ENCODE measurements around the gene TMEM132C. TPM values are rescaled to one million over a fixed set of nuclear protein-coding genes. Genes with fewer than 3 reads are reported as not detected.

TMEM132C gene
- total RNA-seq, 2 donors from 2014 or later, result not detected

- Mint-ChIP-seq H3K27ac (no peak overlapping the region), H3K27me3 (ENCODE audit: low read depth) (peaks cover 29% of the 10 kb centered on the region), H3K4me3 (no peak overlapping the region), H3K36me3 (ENCODE audit: insufficient read depth in 2 of 2) (peaks cover 2% of the 10 kb centered on the region in 2 donors), H3K9me3 (peaks cover 3 to 4% of the 10 kb centered on the region in 2 donors), H3K4me1 (ENCODE audit: low read depth) (no peaks in the 10 kb centered on the region)
- ATAC-seq (replicated peaks in 1 of 2) (no peak), DNase-seq (no peak)
These were observed 1.4 kb upstream of the TMEM132C start for GRCh38 chr12:128265566-128265965.

DNA sequence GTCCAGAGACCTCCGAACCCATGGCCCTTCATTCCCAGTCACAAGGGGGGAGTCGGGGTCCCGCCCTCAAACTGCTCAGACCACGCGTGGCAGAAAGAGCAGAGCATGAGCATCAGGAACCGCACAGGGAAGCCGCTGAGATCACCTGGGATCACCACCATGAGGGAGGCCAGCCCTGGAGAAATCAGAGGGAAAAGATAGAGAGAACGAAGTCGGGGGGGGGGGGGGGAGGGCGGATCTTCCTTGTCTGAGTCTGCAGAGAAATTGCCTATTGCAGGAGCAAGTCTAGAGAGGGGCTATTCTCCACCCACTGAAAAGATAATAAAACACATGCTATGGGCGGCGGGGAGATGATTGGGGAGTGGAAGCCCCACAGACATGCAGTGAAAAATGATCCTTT is 884 bp upstream of the TMEM132C start:
- Mint-ChIP-seq H3K9me3 (peaks cover 3 to 4% of the 10 kb centered on the region in 2 donors), H3K4me3 (no peak overlapping the region), H3K27me3 (ENCODE audit: low read depth) (peaks cover 29% of the 10 kb centered on the region), H3K36me3 (ENCODE audit: insufficient read depth in 2 of 2) (peaks cover 2% of the 10 kb centered on the region in 2 donors), H3K4me1 (ENCODE audit: low read depth) (no peaks in the 10 kb centered on the region), H3K27ac (no peak overlapping the region)
- DNase-seq (no peak), ATAC-seq (replicated peaks in 1 of 2) (no peak)

- DNase-seq, result no peak
- no peak overlapping the region for H3K4me3 Mint-ChIP-seq
These were observed 334 bp upstream of the TMEM132C start for GRCh38 chr12:128266541-128267130.

GRCh38 chr12:128267651-128268378 is 845 bp downstream of the TMEM132C start:
- no peaks in the 10 kb centered on the region for H3K4me1 Mint-ChIP-seq (ENCODE audit: low read depth)
- H3K4me3 Mint-ChIP-seq, result no peak overlapping the region
- H3K27me3 Mint-ChIP-seq (ENCODE audit: low read depth), result peaks cover 29% of the 10 kb centered on the region
- H3K36me3 Mint-ChIP-seq (ENCODE audit: insufficient read depth in 2 of 2), result peaks cover 2% of the 10 kb centered on the region in 2 donors
- no peak for DNase-seq
- no peak for ATAC-seq (replicated peaks in 1 of 2)
- no peak overlapping the region for H3K27ac Mint-ChIP-seq
- H3K9me3 Mint-ChIP-seq, result peaks cover 2% of the 10 kb centered on the region in 2 donors

More at GRCh38 chr12:128266541-128267130, 334 bp upstream of the TMEM132C start:
- no peaks in the 10 kb centered on the region for H3K4me1 Mint-ChIP-seq (ENCODE audit: low read depth)
- no peak for ATAC-seq (replicated peaks in 1 of 2)
- no peak overlapping the region for H3K27ac Mint-ChIP-seq
- peaks cover 3 to 4% of the 10 kb centered on the region in 2 donors for H3K9me3 Mint-ChIP-seq
- peaks cover 29% of the 10 kb centered on the region for H3K27me3 Mint-ChIP-seq (ENCODE audit: low read depth)
- peaks cover 2% of the 10 kb centered on the region in 2 donors for H3K36me3 Mint-ChIP-seq (ENCODE audit: insufficient read depth in 2 of 2)

DNA sequence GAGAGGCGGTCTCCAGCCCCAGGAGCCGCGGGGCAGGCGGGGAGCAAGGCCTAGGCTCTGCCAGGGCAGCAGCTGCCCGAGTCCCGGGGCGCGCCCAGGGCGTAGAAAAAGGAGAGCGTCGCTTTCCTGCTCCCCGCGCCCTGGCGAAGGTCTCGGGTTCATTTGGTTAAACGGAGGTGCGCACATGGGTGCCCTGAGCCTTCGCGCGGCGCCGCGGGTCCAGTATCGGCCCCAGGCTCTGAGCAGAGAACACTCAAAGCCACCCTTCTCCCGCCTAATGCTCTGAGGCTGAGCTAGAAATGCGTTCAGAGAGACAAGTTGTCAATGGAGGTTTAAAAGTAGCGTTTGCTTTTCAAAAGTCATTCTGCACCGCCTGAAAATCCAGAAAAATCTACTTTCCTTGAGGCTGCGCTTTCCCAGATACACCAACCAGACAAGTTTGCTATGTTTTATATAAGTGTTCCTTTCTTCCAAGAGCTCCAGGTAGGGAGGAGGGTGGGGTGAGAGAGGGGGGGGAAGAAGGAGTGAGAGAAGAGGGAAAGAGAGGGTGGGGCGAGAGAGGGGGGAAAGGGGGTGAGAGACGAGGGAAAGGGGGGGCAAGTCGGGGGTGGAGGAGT is 1.5 kb downstream of the TMEM132C start:
- Mint-ChIP-seq H3K4me3 (no peak overlapping the region), H3K36me3 (ENCODE audit: insufficient read depth in 2 of 2) (peaks cover 2% of the 10 kb centered on the region in 2 donors), H3K9me3 (peaks cover 2 to 3% of the 10 kb centered on the region in 2 donors), H3K27ac (no peak overlapping the region), H3K27me3 (ENCODE audit: low read depth) (peaks cover 29% of the 10 kb centered on the region), H3K4me1 (ENCODE audit: low read depth) (no peaks in the 10 kb centered on the region)
- ATAC-seq (replicated peaks in 1 of 2) (no peak), DNase-seq (no peak)

DNA sequence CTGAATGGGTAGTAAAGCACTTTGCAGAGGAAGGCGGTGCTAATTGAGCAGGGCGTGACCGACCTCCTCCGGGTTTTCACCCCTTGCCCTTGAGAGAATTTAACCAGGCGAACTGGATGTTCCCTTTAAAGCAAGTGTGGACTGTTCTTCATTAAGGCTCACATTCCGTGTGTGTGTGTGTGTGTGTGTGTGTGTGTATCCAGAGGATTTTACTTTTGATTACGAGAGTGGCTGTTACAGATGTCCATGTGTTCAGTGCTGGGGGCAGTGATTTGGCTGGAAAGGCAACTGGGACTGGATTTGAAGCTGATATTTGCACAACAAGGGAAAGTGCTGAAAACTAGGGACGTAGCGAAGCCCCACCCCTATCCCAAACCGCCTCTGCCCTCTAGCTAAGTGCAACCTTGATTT is 2.2 kb downstream of the TMEM132C start:
- Mint-ChIP-seq H3K27me3 (ENCODE audit: low read depth) (peaks cover 23% of the 10 kb centered on the region), H3K9me3 (peaks cover under 1 to 3% of the 10 kb centered on the region in 2 donors), H3K4me3 (no peak overlapping the region), H3K36me3 (ENCODE audit: insufficient read depth in 2 of 2) (peaks cover under 1 to 2% of the 10 kb centered on the region in 2 donors), H3K27ac (no peak overlapping the region), H3K4me1 (ENCODE audit: low read depth) (no peaks in the 10 kb centered on the region)
- DNase-seq, result no peak
- ATAC-seq (replicated peaks in 1 of 2), result no peak

DNA sequence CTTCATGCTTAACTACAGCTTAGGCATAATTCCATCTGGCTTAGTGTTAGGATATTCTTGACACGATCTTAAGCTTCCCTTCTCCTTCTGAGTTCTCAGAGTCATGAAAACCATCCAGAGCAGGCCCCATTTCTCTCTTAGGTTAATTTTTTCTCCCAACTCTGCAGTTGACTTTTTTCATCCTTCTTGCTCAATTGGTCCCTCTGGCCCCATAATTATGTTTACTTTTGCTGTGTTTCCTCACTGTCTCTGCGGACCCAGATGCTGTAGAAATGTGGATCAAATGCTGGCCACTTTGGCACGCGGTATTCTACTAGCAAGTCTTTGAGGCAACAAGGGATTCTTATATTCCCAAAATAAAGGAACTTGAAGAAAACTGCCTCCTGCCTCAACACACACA is 9.5 kb downstream of the TMEM132C start:
- no peaks in the 10 kb centered on the region for H3K4me1 Mint-ChIP-seq (ENCODE audit: low read depth)
- peaks cover 0 to 2% of the 10 kb centered on the region in 2 donors for H3K36me3 Mint-ChIP-seq (ENCODE audit: insufficient read depth in 2 of 2)
- ATAC-seq (replicated peaks in 1 of 2), result no peak
- H3K27ac Mint-ChIP-seq, result no peak overlapping the region
- peaks cover 8 to 10% of the 10 kb centered on the region in 2 donors for H3K9me3 Mint-ChIP-seq
- DNase-seq, result no peak
- no peaks in the 10 kb centered on the region for H3K27me3 Mint-ChIP-seq (ENCODE audit: low read depth)
- no peak overlapping the region for H3K4me3 Mint-ChIP-seq

DNA sequence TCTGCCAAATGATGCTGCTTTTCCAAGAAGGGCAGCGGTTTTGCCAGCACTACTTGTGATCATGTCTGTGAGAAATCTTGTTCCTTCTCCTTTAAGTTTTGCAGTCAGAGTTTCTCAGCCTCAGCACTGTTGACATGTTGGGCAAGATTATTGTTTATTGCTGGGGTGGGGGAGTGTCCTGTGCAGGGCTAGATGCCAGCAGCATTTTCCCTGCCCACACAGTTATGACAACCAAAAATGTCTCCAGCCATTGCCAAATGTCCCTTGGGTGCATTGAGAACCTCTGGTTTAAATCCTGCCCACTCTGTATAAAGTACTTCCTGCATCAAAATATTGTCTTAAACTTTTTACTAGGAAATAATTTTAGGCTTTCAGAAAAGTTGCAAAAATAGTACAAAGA is 20.0 kb downstream of the TMEM132C start:
- H3K27ac Mint-ChIP-seq, result no peak overlapping the region
- ATAC-seq (replicated peaks in 1 of 2) (no peak), DNase-seq (no peak)
- H3K27me3 Mint-ChIP-seq (ENCODE audit: low read depth), result peaks cover 5% of the 10 kb centered on the region
- no peak overlapping the region for H3K4me3 Mint-ChIP-seq
- H3K4me1 Mint-ChIP-seq (ENCODE audit: low read depth), result no peaks in the 10 kb centered on the region
- no peaks in the 10 kb centered on the region for H3K36me3 Mint-ChIP-seq (ENCODE audit: insufficient read depth in 2 of 2)
- peaks cover 10 to 13% of the 10 kb centered on the region in 2 donors for H3K9me3 Mint-ChIP-seq

GRCh38 chr12:128288357-128288756 is 21.4 kb downstream of the TMEM132C start:
- Mint-ChIP-seq H3K27me3 (ENCODE audit: low read depth) (peaks cover 5% of the 10 kb centered on the region), H3K4me3 (no peak overlapping the region), H3K9me3 (peaks cover 8 to 11% of the 10 kb centered on the region in 2 donors), H3K27ac (no peak overlapping the region), H3K36me3 (ENCODE audit: insufficient read depth in 2 of 2) (no peaks in the 10 kb centered on the region), H3K4me1 (ENCODE audit: low read depth) (no peaks in the 10 kb centered on the region)
- DNase-seq, result no peak
- ATAC-seq (replicated peaks in 1 of 2), result no peak

- no peaks in the 10 kb centered on the region for H3K36me3 Mint-ChIP-seq (ENCODE audit: insufficient read depth in 2 of 2)
- ATAC-seq (replicated peaks in 1 of 2), result no peak
- no peak overlapping the region for H3K27ac Mint-ChIP-seq
- peaks cover 5% of the 10 kb centered on the region for H3K27me3 Mint-ChIP-seq (ENCODE audit: low read depth)
- peaks cover 4 to 5% of the 10 kb centered on the region in 2 donors for H3K9me3 Mint-ChIP-seq
- no peaks in the 10 kb centered on the region for H3K4me1 Mint-ChIP-seq (ENCODE audit: low read depth)
- no peak overlapping the region for H3K4me3 Mint-ChIP-seq
- DNase-seq, result no peak
These were observed 21.9 kb downstream of the TMEM132C start for GRCh38 chr12:128288896-128289295.

GRCh38 chr12:128290938-128291337 is 24.0 kb downstream of the TMEM132C start:
- Mint-ChIP-seq H3K36me3 (ENCODE audit: insufficient read depth in 2 of 2) (no peaks in the 10 kb centered on the region), H3K4me1 (ENCODE audit: low read depth) (no peaks in the 10 kb centered on the region), H3K27me3 (ENCODE audit: low read depth) (peaks cover 5% of the 10 kb centered on the region), H3K4me3 (no peak overlapping the region), H3K27ac (no peak overlapping the region), H3K9me3 (peaks cover 4% of the 10 kb centered on the region in 2 donors)
- ATAC-seq (replicated peaks in 1 of 2), result no peak
- no peak for DNase-seq

GRCh38 chr12:128298091-128298748 is 31.2 kb downstream of the TMEM132C start:
- DNase-seq (no peak), ATAC-seq (replicated peaks in 1 of 2) (no peak)
- no peaks in the 10 kb centered on the region for H3K27me3 Mint-ChIP-seq (ENCODE audit: low read depth)
- H3K27ac Mint-ChIP-seq, result no peak overlapping the region
- H3K36me3 Mint-ChIP-seq (ENCODE audit: insufficient read depth in 2 of 2), result no peaks in the 10 kb centered on the region
- H3K4me3 Mint-ChIP-seq, result no peak overlapping the region
- peaks cover 2 to 4% of the 10 kb centered on the region in 2 donors for H3K9me3 Mint-ChIP-seq
- H3K4me1 Mint-ChIP-seq (ENCODE audit: low read depth), result no peaks in the 10 kb centered on the region

DNA sequence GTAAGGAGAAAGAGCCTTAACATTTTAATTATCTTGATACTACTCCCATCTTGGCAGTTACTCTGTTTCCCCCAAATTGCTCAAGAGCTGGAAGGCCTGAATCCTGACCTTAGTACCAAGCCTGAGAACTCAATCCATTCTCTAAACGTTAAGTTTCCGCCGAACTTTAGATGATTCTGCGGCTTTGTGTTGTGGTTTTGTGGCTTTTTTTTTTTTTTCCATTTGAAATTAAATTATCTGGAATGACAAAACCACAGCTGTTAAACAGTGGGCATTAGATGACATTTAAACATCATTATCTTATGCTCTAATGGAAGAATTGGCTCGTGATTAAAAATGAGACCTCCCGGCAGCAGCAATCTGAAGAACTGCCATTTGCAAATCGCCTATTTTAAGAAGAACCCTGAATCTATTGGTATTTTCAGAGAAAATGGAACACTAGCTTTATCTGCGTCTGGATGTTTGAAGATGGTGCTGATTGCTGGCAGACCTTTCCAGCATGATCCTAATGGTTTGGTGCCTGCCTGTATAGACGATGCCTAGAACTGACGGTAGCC is 38.4 kb downstream of the TMEM132C start:
- no peak overlapping the region for H3K27ac Mint-ChIP-seq
- ATAC-seq (replicated peaks in 1 of 2) (no peak), DNase-seq (no peak)
- peaks cover 6 to 11% of the 10 kb centered on the region in 2 donors for H3K9me3 Mint-ChIP-seq
- peaks cover 1 to 3% of the 10 kb centered on the region in 2 donors for H3K36me3 Mint-ChIP-seq (ENCODE audit: insufficient read depth in 2 of 2)
- H3K4me1 Mint-ChIP-seq (ENCODE audit: low read depth), result no peaks in the 10 kb centered on the region
- H3K4me3 Mint-ChIP-seq, result no peak overlapping the region
- no peaks in the 10 kb centered on the region for H3K27me3 Mint-ChIP-seq (ENCODE audit: low read depth)
